AG20443 (cell line): Measurements from ENCODE around the gene NGDN.
"Not testable (repeated sequence)": the region's sequence is repeated elsewhere in the genome, so short reads cannot be mapped to it uniquely, and the experiment has no call there.

Source experiments
- DNase-seq: peaks from one replicate; pipeline ENCODE4 v3.0.0; 2012; ENCODE audit warnings: low spot score, mixed read lengths

Gene NGDN

DNA sequence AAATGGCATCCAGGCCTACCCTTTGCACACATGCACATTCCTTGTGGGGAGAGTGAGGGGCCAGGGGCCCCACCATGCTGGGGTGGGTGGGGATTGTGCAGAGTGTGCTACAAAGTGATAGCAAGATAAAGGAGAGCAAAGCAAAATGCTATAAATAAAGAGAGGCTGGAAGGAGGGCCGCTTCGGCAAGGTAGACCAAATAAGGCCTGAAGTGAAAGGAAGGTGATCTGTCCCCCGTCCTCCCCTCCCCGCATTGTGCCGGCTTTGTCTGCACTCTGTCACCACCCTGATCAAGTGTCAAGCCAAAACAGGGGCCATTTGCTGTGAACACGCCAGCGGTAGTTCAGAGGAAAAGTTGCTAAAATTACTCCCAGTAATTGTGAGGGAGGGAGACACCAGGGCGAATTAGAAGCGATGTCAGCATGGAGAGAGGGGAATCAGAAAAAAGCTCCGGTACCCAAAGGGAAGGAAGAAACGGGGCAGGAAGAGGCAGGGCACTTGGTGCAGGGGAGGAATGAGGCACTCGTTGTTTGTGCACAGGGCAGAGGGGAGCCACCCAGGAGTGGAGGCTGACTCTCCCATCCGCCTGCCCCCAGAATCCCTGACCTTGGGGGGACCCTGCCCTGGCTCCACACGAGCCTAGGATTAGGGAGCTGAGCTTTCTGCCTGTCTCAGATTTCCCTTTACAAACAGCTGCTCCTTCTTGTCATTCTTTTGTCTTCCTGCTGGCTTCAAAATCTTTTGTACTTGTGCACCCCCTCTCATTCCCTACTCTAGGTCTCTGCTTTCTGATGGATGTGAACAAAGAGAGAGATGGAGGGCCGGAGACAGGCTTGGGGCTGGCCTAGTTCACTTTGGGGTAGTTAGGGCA is 31.2 kb upstream of the NGDN start:
- DNase-seq = no peak

DNA sequence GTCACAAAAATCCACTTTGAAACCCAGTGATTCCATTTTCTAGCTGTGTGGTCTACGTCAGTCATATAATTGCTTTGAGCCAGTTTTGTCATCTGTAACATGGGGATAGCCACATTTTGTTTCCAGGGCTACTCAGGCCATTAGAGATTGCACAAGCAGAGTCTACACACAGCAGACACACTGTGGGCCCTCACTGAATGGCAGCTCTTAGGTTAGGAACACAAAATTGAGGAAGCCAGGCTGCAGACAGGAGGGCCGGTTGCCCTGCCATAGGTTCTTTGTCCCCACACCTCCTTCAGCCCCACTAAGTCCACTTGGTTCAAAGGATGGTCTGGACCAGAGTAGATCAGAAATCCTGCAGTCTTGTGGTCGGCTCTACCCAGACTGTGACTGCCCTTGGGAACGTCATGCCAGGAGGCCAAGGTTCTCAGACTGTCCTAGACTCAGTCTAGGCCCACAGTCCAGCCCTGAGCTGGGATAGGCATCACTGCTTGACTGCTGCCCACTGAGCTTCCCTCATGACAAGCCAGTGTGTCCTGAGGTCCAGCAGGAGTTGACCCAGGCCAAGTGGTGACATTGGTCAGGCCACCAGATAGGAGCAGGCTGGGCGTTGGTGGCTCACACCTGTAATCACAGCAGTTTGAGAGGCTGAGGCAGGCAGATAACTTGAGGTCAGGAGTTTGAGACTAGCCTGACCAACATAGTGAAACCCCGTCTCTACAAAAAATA is 30.2 kb upstream of the NGDN start:
- DNase-seq = peak; percentile 4

GRCh38 chr14:23441076-23441475 is 28.4 kb upstream of the NGDN start:
- DNase-seq = peak; percentile 20

DNA sequence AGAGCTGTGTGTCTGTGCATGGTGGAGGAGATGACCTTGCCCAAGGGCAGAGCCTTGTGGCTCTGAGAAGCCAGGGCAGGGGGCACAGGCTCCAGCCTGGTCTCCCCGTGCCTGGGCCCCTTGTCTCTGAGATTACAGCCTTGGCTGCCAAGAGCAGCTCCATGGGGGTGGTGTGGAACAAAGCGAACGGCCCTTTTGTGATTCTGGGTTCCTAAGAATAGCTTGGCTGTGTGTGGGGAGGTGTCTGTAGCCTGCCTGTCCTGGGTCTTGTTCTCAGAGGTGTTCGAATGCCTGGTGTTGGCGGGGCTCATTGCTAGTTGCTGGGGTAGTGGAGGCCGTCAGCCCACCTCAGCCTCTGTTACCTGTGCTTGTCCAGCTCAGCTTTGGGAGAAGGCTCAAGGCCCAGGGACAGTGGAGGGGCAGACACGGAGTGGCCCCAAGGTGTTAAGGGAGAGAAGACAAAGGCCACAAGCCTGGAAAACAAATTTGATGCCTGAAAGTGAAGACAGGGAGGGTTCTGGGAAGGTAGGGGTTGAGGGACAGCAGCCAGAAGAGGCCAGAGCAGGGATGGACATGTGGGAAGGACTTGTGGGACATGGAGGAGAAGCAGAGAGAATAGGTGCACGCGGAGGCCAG is 26.7 kb upstream of the NGDN start:
- no peak for DNase-seq

GRCh38 chr14:23443411-23443812 is 26.1 kb upstream of the NGDN start:
- DNase-seq = no peak

DNA sequence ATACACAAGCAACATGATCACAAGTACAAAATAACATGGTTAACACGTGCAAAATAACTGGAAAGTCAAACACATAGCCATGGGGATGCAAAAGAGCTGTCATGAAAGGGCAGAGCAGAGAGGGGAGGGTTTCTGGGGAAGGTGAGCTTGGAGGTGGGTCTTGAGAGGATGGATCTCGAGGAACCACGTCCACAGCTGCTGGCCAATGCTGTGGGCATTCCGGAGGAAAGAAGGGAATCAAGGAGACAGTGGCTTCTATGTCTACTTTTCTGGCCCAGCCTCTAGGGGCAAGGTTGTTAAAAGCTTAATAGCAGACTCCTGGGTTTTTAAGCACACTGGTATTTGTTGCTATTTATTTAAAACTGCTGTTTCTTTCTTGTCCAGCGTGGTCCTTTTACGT is 25.6 kb upstream of the NGDN start:
- peak; percentile 4 for DNase-seq

GRCh38 chr14:23444314-23444713 is 25.2 kb upstream of the NGDN start:
- no peak for DNase-seq

GRCh38 chr14:23445773-23446172 is 23.7 kb upstream of the NGDN start:
- no peak for DNase-seq

DNA sequence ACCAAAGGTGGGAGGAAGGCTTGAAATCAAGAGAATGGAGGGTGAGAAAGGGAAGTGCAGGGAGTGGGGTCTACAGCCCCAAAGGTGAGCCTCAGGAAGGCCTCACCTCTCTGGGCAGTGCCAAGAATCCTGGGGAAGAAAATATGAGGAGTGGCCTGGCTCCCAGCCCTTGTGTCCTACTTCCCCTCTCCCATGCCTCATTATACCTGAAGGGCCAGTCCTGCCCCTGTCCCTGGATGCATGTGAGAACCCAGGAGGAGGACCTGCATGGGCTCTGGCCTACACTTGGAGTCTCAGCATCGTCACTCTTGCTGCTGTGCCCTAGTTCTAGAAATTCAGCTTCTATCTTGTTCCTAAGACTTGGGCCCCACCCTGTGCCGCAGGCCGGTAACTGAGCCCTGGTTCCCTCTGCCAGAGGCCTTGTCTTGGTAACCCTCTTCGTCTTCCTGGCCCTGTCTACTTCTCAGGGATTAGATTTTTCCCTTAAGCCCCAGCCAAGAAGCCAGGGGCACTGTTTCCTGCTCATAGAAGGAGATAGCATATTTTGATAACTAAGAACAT is 23.1 kb upstream of the NGDN start:
- DNase-seq = no peak

DNA sequence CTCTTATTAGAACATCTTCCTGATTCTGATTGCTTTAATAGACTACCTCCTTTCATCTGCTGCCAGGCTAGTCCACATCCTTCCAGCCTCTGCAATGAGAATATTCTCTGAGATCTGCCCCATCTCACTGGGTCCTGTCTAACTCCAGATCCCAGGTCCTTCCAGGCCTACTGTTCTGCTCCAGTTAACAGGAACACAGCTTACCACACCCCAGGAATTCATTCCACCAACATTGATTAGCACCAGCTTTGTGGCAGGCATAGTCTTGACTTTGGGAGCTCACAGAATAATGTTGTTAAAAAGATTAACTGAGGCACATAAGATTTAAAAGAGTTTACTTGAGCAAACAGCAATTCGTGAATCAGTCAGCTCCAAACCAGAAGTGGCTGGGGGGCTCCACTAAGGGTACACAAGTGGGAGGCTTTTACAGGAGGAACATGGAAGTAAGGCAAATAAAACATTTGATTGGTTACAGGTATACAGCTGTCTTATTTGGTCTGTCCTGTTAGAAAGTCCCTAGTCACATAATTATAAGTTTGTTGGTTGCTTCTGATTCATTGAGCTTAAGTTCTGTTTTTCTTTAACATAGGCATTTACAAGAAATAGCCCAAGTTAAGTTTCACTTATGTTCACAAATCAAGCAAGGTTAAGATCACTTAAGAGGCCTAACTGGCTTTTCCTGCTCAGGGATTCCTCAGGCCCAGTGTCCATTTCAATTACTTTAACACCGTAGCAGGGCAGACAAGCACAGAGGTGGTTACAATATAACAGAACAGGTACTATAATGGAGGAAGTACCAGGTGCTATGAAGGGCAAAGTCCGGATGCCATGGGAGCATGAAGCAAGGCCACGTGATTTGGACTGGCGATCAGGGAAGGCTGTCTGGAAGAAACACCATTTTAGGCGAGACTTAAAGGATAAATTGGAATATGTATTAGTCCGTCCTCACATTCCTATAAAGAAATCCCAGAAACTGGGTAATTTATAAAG is 21.8 kb upstream of the NGDN start:
- DNase-seq = peak; percentile 2

GRCh38 chr14:23449314-23449713 is 20.2 kb upstream of the NGDN start:
- DNase-seq = no peak

- no peak for DNase-seq
These were observed 19.1 kb upstream of the NGDN start for GRCh38 chr14:23450379-23450778.

GRCh38 chr14:23452237-23452636 is 17.3 kb upstream of the NGDN start:
- DNase-seq = no peak

- no peak for DNase-seq
These were observed 15.1 kb upstream of the NGDN start for GRCh38 chr14:23454445-23454856.

DNA sequence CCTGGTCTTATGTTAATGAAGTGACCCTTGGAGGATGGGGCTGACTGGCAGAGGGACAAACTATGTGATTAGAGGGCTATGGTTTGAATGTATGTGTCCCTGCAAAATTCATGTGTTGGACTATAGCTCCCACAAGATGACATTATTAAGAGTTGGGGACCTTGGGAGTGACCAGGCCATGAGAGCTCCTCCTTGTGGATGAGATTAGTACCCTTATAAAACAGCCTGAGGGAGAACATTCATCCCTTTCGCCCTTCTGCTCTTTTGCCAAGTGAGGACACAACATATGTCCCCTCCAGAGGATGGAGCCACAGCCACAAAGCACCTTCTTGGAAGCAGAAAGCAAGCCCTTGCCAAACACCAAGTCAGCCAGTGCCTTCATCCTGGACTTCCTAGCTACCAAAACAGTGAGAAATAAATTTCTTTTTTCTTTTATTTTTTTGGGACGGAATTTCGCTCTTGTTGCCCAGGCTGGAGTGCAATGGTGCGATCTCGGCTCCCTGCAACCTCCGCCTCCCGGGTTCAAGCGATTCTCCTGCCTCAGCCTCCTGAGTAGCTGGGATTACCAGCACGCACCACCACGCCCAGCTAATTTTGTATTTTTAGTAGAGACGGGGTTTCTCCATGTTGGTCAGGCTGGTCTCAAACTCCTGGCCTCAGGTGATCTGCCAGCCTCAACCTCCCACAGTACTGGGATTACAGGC is 12.5 kb upstream of the NGDN start:
- DNase-seq = not testable (repeated sequence)

- no peak for DNase-seq
These were observed 11.7 kb upstream of the NGDN start for GRCh38 chr14:23457587-23458445.

DNA sequence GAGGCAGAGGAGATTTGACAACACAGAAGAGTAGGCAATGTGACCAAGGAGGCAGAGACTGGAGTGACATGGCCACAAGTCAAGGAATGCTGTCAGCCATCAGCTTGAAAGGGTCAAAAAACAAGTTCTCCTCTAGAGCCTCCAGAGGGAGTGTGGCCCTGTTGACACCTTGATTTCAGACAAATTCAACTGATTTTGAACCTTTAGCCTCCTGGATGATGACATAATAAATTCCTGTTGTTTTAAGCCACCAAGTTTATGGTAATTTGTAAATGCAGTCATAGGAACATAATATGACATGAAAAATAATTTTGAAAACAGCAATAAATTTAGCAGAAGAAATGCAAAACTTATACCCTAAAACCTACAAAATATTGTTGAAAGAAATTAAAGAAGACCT is 8.5 kb upstream of the NGDN start:
- DNase-seq = no peak

DNA sequence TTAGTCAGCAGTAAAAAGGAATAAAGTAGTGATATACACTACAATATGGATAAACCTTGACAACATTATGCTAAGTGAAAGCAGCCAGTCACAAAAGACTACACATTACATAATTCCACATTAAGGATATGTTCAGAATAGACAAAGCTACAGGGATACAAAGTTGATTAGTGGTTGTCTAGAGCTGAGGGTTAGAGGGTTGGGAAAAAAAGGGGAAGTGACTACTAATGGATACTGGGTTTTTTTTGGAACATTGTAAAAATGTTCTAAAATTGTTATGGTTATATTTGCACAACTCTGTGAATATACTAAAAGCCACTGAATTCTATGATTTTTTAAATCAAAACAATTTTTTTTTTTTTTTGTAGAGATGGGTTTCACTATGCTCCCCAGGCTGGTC is 4.8 kb upstream of the NGDN start:
- DNase-seq = no peak

DNA sequence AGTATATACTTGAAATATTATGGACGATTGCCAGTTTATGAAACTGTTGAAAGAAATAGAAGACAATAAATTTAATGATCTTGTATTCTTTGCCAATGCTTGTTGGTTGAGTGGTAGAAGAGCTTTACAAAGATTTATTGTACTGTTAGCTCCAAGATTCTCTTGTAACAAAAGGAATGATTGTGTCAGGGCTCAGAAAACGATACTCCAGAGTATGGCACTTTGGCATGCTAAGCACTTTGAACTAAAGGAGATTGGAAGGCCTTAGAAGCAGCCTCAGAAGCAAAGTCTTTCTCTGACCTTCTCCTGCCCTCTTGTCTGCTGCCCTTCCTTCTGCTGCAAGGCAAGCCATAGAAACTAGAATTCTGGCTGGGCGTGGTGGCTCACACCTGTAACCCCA is 4.2 kb upstream of the NGDN start:
- DNase-seq = no peak

- no peak for DNase-seq
These were observed 788 bp upstream of the NGDN start for GRCh38 chr14:23468704-23469126.
